WERI-Rb-1 (cell line): ENCODE data around the gene MORC2.

ENCODE experiments used
- DNase-seq: peaks from one replicate; pipeline ENCODE4 v3.0.0-alpha.2; 2020
- H3K27ac ChIP-seq: fragments of 250-450 bp; sonication (Bioruptor Pico); 2 replicates; pipeline ENCODE4 v1.5.1; 2020; ENCODE audit warnings: mild to moderate bottlenecking, moderate library complexity
- H3K27me3 ChIP-seq: fragments of 250-450 bp; sonication (Bioruptor Pico); 2 replicates; pipeline ENCODE4 v1.5.1; 2021; ENCODE audit warnings: mild to moderate bottlenecking, low read depth, moderate library complexity; ENCODE audit not compliant: insufficient read depth, severe bottlenecking
- H3K36me3 ChIP-seq: fragments of 250-450 bp; sonication (Bioruptor Pico); 2 replicates; pipeline ENCODE4 v1.5.1; 2020; ENCODE audit warnings: mild to moderate bottlenecking, moderate library complexity
- H3K4me3 ChIP-seq: 2 replicates; pipeline ENCODE4 v1.5.1; 2011; ENCODE audit warnings: low read depth, mild to moderate bottlenecking, control low read depth, low read length
- H3K9me3 ChIP-seq: fragments of 250-450 bp; sonication (Bioruptor Pico); 2 replicates; pipeline ENCODE4 v1.5.1; 2021; ENCODE audit warnings: mild to moderate bottlenecking, moderate library complexity; ENCODE audit not compliant: severe bottlenecking
- TF ChIP-seq, protein P1 (sequence below): IDR thresholded peaks from 2 replicates; pipeline ENCODE4 v1.5.1; 2011; ENCODE audit warnings: low read depth, mild to moderate bottlenecking, control low read depth, inconsistent platforms, low read length

The MORC2 gene

DNA sequence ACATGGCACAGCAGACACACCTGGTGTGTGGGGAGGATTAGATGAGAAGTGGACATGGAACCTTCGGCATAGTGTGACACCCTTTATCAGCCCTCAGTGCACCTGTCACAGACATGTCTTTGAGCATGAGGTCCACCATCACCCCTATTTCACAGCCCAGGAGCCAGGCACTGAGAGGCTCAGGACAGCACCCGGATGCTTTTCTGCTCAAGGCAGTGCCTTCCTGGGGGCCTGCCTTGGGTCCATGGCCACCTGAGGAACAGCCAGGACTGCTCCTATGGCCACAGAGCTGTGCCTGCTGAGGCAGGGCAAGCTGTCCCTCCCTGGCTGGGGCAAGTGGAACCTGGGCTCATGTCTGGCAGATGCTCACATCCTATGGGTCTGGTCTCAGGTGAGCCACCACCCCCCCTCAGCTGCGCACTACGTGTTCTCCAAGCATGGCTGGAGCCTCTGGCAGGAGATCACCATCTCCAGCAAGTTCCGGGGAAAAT lies 75.8 kb downstream of the MORC2 start:
- TF ChIP-seq, protein P1, sequence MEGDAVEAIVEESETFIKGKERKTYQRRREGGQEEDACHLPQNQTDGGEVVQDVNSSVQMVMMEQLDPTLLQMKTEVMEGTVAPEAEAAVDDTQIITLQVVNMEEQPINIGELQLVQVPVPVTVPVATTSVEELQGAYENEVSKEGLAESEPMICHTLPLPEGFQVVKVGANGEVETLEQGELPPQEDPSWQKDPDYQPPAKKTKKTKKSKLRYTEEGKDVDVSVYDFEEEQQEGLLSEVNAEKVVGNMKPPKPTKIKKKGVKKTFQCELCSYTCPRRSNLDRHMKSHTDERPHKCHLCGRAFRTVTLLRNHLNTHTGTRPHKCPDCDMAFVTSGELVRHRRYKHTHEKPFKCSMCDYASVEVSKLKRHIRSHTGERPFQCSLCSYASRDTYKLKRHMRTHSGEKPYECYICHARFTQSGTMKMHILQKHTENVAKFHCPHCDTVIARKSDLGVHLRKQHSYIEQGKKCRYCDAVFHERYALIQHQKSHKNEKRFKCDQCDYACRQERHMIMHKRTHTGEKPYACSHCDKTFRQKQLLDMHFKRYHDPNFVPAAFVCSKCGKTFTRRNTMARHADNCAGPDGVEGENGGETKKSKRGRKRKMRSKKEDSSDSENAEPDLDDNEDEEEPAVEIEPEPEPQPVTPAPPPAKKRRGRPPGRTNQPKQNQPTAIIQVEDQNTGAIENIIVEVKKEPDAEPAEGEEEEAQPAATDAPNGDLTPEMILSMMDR = no peak
- Histone ChIP-seq H3K27ac (no peak overlapping the region), H3K4me3 (no peak overlapping the region), H3K36me3 (peaks cover 79% of the 10 kb centered on the region), H3K27me3 (no peaks in the 10 kb centered on the region), H3K9me3 (no peaks in the 10 kb centered on the region)
- no peak for DNase-seq

DNA sequence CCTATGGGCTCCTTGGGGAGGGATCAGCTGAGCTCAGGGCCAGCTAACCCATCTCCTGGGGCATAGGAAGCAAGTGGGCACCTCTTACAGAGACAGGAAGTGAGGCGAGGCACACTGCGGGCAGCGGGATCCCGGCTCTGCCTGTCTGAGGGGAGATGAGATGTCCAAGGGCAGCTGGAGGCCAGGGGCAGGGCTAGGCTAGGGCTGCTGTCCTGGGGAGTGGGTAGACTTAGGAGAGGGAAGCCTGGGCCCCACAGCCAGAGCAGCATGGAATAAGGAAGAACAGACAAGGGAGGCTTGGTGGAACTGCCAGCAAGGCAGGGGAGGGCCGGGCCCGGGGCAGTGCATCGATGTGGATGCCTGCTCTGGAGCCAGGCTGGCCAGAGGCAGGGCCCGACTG lies 76.3 kb downstream of the MORC2 start:
- Histone ChIP-seq H3K27me3 (no peaks in the 10 kb centered on the region), H3K27ac (no peak overlapping the region), H3K9me3 (no peaks in the 10 kb centered on the region), H3K4me3 (no peak overlapping the region), H3K36me3 (peaks cover 79% of the 10 kb centered on the region)
- no peak for DNase-seq
- TF ChIP-seq, protein P1 = no peak

DNA sequence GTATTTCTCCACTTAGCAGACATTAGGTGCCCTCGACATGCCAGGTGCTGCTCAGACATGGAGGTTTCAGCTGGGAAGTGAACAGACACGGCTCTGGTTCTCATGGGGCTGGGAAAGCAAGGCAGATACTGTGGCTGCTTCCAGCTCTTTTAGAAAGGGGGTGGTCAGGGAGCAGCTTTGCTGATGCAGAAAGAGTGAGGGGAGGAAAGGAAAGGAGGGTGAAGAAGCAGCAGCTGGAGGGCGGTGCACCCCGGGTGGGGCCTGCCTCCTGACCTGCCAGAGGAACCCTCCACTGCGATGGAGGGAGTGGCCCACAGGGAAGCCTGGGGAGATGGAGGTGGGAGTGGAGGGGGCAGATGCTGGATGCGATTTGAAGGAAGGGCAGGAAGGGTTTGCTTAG lies 76.8 kb downstream of the MORC2 start:
- Histone ChIP-seq H3K27me3 (no peaks in the 10 kb centered on the region), H3K4me3 (no peak overlapping the region), H3K27ac (no peak overlapping the region), H3K9me3 (no peaks in the 10 kb centered on the region), H3K36me3 (peaks cover 74% of the 10 kb centered on the region)
- no peak for DNase-seq
- TF ChIP-seq, protein P1 = no peak

DNA sequence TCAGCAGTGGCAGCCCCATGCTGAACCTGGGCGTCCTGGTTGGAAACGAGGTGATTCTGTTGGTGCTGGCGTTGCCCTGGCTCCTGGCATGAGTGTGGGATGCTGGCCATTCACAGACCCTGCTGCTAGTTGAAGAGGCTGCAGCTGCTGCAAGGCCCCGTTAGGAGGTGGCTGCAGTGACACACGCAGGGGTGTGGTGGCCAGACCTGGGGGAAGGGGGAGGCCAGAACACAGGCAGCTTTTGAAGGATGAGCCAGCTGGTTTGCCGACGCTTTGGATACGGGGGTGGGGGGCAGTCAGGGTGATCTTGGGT lies 77.2 kb downstream of the MORC2 start:
- no peak overlapping the region for H3K4me3 ChIP-seq
- peaks cover 71% of the 10 kb centered on the region for H3K36me3 ChIP-seq
- H3K27ac ChIP-seq = no peak overlapping the region
- no peaks in the 10 kb centered on the region for H3K9me3 ChIP-seq
- DNase-seq = no peak
- H3K27me3 ChIP-seq = no peaks in the 10 kb centered on the region
- TF ChIP-seq, protein P1 = no peak

DNA sequence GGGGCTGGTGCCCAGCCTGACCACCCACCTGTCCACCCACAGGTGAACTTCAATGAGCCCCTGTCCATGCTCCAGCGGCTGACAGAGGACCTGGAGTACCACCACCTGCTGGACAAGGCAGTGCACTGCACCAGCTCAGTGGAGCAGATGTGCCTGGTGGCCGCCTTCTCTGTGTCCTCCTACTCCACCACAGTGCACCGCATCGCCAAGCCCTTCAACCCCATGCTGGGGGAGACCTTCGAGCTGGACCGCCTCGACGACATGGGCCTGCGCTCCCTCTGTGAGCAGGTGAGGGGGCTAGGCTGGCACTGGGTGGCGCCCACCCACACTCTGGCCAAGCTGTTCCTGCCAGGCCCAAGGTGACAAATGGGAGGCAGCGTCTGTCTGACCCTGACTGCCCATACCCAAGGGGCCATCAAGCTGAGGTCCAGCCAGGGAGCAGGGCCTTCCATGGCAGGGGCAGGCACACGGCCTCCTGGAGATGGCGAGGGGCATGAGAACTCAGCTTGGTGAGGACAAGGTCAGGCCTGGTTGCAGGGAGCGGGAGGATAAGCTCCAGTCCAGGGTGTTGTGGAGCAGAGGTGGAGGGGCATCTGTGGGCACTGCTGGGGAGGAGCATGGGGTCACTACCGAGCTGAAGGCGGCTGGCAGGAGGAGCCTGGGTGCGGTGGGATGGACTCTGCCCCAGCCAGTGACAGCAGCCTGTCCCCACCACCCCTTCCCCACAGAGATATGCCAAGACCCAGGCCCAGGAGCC lies 77.7 kb downstream of the MORC2 start:
- H3K4me3 ChIP-seq = no peak overlapping the region
- TF ChIP-seq, protein P1 = peak; percentile 98
- DNase-seq = peak; percentile 66

DNA sequence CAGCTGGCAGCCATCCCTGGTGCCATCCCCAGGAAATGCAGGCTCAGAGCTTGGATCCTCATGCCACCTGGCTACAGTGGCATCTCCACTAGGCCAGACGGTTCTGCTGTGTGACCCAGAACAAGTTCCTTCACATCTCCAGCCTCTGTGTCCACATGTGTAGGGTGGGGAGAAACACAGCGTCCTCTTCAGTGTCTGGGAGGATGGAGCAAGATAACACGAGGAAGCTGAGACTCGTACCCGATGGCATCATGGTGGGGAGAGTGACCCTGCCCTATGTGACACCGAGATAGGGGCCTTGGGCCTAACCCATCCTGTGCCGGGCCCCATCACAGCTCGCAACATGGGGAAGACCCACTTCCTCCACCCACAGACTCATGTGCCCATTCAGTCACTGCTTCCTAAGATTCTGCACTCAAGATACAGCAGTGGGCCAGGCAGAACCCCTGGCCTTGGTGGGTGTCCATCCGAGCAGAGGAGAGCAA lies 78.5 kb downstream of the MORC2 start:
- no peak for DNase-seq
- no peak overlapping the region for H3K27ac ChIP-seq
- no peak overlapping the region for H3K4me3 ChIP-seq
- no peaks in the 10 kb centered on the region for H3K27me3 ChIP-seq
- TF ChIP-seq, protein P1 = no peak
- H3K9me3 ChIP-seq = no peaks in the 10 kb centered on the region
- H3K36me3 ChIP-seq = peaks cover 63% of the 10 kb centered on the region

More for the DNA sequence above, 77.7 kb downstream of the MORC2 start:
- Histone ChIP-seq H3K27me3 (no peaks in the 10 kb centered on the region), H3K9me3 (no peaks in the 10 kb centered on the region), H3K36me3 (peaks cover 67% of the 10 kb centered on the region), H3K27ac (no peak overlapping the region)
